Gastroesophageal sphincter (tissue), 3 donors: ENCODE results near the gene KLRG1.

Source experiments
- CTCF ChIP-seq, 4 experiments: fragments of 200-600 bp in 2 of 4; fragments of 450-650 bp in 2 of 4; sonication (generic) in 1 of 4; IDR thresholded peaks; one replicate each; pipeline ENCODE4 v1.5.1; 2017 to 2019; ENCODE audit warnings: antibody characterized with exemption in 4 of 4, mild to moderate bottlenecking in 2 of 4, moderate library complexity in 2 of 4
- EP300 ChIP-seq: sonication (generic); formaldehyde crosslinking; IDR thresholded peaks from one replicate; pipeline ENCODE4 v1.6.1; 2017; ENCODE audit warnings: antibody characterized with exemption, mild to moderate bottlenecking
- POLR2A ChIP-seq, 2 donors: fragments of 450-650 bp; IDR thresholded peaks; one replicate each; pipeline ENCODE4 v1.6.1; 2017; ENCODE audit warnings: antibody characterized with exemption in 2 of 2, mild to moderate bottlenecking in 2 of 2, moderate library complexity in 1 of 2
- POLR2AphosphoS5 ChIP-seq: sonication (generic); formaldehyde crosslinking; IDR thresholded peaks from one replicate; pipeline ENCODE4 v1.6.1; 2017; ENCODE audit warnings: antibody characterized with exemption

GRCh38 chr12:8970432-8970831, 18.9 kb upstream of the KLRG1 start:
- TF ChIP-seq CTCF (IDR thresholded peaks at IDR 0.05) (no peak), POLR2A (IDR thresholded peaks at IDR 0.05) (no peak), POLR2AphosphoS5 (no peak), EP300 (no peak)
